ENCODE measurements around the gene LAMTOR4. TPM values are rescaled to one million over a fixed set of nuclear protein-coding genes. Genes with fewer than 3 reads are reported as not detected.

Gene LAMTOR4
- total and polyA plus RNA-seq, 2 of the 13 experiments (the other 11 are each of a cell fraction or from before 2014, with no cell fraction given): 115 to 118 TPM

DNA sequence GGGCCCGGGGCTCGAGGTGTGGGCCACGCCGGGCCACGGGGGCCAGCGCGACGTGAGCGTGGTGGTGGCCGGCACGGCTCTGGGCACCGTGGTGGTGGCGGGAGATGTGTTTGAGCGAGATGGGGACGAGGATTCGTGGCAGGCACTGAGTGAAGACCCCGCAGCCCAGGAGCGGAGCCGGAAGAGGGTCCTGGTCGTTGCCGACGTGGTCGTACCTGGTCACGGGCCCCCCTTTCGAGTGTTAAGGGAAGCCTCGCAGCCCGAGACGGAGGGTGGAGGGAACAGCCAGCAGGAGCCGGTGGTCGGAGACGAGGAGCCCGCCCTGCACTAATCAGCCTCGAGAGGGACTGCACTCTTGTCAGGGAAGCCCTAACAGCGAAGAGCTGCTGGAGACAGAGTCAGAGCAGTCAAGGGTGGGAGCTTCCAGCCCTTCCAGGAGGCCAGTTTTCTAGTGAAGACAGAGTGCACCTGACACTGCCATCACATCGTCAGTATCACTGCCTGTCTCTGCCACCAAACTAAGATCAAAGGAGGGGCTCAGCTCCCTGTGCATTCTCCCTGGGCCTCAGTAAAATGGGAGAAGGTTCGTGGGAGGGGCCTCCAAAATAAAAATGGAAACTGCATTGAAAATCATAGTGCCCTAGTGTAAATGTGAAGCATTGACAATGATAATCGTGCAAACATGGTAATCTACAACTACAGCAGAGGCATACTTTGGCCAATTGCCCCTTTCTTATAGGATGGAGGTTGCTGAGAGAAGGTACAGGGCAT lies 20.7 kb upstream of the LAMTOR4 start (continued):
- TF ChIP-seq, protein P1, sequence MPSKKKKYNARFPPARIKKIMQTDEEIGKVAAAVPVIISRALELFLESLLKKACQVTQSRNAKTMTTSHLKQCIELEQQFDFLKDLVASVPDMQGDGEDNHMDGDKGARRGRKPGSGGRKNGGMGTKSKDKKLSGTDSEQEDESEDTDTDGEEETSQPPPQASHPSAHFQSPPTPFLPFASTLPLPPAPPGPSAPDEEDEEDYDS (CRISPR knock-in tag; IDR thresholded peaks at IDR 0.05): peak; percentile 26; the same call in 1 of the 2 replicates
- TF ChIP-seq ZNF776 (CRISPR knock-in tag; IDR thresholded peaks at IDR 0.05) (0 out of 2 replicates have a peak, but pooled peaks have one; percentile 66), TBP (CRISPR knock-in tag; IDR thresholded peaks at IDR 0.05) (no peak), CBX5 (CRISPR knock-in tag; IDR thresholded peaks at IDR 0.05; ENCODE audit: borderline replicate concordance) (no peak), SETDB1 (CRISPR knock-in tag; IDR thresholded peaks at IDR 0.05; ENCODE audit: borderline replicate concordance) (no peak), CBX2 (IDR thresholded peaks at IDR 0.05; ENCODE audit: low read depth, low read length) (no peak), CBX2 (CRISPR knock-in tag; IDR thresholded peaks at IDR 0.05; ENCODE audit: low read depth) (no peak), ZNF616 (CRISPR knock-in tag; IDR thresholded peaks at IDR 0.05; ENCODE audit: low read depth) (no peak), ZNF20 (CRISPR knock-in tag; IDR thresholded peaks at IDR 0.05) (no peak), ZBTB7A (CRISPR knock-in tag; IDR thresholded peaks at IDR 0.05) (0 out of 2 replicates have a peak, but pooled peaks have one; percentile 53), ZNF777 (CRISPR knock-in tag; IDR thresholded peaks at IDR 0.05) (peak; percentile 19; the same call in 1 of the 2 replicates), ASH2L (IDR thresholded peaks at IDR 0.05; ENCODE audit: insufficient read length, low read depth, low read length) (peak; percentile 36), ZNF264 (CRISPR knock-in tag; IDR thresholded peaks at IDR 0.05) (no peak), MIER2 (CRISPR knock-in tag; IDR thresholded peaks at IDR 0.05) (no peak), ZSCAN9 (CRISPR knock-in tag; IDR thresholded peaks at IDR 0.05; ENCODE audit: borderline replicate concordance) (no peak), ZNF263 (CRISPR knock-in tag; IDR thresholded peaks at IDR 0.05) (no peak), NCOA5 (CRISPR knock-in tag; IDR thresholded peaks at IDR 0.05) (no peak), ZNF644 (CRISPR knock-in tag; IDR thresholded peaks at IDR 0.05; ENCODE audit: low read depth) (no peak)
- TF ChIP-seq, protein P2, sequence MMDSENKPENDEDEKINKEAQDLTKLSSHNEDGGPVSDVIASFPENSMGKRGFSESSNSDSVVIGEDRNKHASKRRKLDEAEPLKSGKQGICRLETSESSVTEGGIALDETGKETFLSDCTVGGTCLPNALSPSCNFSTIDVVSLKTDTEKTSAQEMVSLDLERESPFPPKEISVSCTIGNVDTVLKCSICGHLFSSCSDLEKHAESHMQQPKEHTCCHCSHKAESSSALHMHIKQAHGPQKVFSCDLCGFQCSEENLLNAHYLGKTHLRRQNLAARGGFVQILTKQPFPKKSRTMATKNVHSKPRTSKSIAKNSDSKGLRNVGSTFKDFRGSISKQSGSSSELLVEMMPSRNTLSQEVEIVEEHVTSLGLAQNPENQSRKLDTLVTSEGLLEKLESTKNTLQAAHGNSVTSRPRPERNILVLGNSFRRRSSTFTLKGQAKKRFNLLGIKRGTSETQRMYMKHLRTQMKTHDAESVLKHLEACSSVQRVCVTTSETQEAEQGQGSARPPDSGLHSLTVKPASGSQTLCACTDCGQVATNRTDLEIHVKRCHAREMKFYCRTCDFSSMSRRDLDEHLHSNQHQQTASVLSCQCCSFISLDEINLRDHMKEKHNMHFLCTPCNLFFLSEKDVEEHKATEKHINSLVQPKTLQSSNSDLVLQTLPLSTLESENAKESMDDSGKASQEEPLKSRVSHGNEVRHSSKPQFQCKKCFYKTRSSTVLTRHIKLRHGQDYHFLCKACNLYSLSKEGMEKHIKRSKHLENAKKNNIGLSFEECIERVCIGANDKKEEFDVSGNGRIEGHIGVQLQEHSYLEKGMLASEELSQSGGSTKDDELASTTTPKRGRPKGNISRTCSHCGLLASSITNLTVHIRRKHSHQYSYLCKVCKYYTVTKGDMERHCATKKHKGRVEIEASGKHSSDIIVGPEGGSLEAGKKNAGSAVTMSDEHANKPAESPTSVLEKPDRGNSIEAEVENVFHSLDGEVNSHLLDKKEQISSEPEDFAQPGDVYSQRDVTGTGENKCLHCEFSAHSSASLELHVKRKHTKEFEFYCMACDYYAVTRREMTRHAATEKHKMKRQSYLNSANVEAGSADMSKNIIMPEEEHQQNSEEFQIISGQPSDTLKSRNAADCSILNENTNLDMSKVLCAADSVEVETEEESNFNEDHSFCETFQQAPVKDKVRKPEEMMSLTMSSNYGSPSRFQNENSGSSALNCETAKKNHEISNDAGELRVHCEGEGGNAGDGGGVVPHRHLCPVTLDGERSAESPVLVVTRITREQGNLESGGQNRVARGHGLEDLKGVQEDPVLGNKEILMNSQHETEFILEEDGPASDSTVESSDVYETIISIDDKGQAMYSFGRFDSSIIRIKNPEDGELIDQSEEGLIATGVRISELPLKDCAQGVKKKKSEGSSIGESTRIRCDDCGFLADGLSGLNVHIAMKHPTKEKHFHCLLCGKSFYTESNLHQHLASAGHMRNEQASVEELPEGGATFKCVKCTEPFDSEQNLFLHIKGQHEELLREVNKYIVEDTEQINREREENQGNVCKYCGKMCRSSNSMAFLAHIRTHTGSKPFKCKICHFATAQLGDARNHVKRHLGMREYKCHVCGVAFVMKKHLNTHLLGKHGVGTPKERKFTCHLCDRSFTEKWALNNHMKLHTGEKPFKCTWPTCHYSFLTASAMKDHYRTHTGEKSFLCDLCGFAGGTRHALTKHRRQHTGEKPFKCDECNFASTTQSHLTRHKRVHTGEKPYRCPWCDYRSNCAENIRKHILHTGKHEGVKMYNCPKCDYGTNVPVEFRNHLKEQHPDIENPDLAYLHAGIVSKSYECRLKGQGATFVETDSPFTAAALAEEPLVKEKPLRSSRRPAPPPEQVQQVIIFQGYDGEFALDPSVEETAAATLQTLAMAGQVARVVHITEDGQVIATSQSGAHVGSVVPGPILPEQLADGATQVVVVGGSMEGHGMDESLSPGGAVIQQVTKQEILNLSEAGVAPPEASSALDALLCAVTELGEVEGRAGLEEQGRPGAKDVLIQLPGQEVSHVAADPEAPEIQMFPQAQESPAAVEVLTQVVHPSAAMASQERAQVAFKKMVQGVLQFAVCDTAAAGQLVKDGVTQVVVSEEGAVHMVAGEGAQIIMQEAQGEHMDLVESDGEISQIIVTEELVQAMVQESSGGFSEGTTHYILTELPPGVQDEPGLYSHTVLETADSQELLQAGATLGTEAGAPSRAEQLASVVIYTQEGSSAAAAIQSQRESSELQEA (CRISPR knock-in tag; IDR thresholded peaks at IDR 0.05; ENCODE audit: not compliant biosample characterization): no peak
- TF ChIP-seq, protein P3, sequence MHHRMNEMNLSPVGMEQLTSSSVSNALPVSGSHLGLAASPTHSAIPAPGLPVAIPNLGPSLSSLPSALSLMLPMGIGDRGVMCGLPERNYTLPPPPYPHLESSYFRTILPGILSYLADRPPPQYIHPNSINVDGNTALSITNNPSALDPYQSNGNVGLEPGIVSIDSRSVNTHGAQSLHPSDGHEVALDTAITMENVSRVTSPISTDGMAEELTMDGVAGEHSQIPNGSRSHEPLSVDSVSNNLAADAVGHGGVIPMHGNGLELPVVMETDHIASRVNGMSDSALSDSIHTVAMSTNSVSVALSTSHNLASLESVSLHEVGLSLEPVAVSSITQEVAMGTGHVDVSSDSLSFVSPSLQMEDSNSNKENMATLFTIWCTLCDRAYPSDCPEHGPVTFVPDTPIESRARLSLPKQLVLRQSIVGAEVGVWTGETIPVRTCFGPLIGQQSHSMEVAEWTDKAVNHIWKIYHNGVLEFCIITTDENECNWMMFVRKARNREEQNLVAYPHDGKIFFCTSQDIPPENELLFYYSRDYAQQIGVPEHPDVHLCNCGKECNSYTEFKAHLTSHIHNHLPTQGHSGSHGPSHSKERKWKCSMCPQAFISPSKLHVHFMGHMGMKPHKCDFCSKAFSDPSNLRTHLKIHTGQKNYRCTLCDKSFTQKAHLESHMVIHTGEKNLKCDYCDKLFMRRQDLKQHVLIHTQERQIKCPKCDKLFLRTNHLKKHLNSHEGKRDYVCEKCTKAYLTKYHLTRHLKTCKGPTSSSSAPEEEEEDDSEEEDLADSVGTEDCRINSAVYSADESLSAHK (CRISPR knock-in tag; IDR thresholded peaks at IDR 0.05; ENCODE audit: borderline replicate concordance): no peak
